ENCODE measurements around the gene CELSR1. TPM values are rescaled to one million over a fixed set of nuclear protein-coding genes. Genes with fewer than 3 reads are reported as not detected.

The CELSR1 gene
- total and polyA plus RNA-seq, 2 of the 13 experiments (the other 11 are each of a cell fraction or from before 2014, with no cell fraction given), result 0.78 to 1.8 TPM

- TF ChIP-seq MIER2 (CRISPR knock-in tag; IDR thresholded peaks at IDR 0.05) (no peak), MLLT10 (CRISPR knock-in tag; IDR thresholded peaks at IDR 0.05) (no peak), ZNF605 (CRISPR knock-in tag; IDR thresholded peaks at IDR 0.05) (no peak), HNF1B (CRISPR knock-in tag; IDR thresholded peaks at IDR 0.05) (peak; percentile 40; the same call in 1 of the 2 replicates), HNF4A (CRISPR knock-in tag; IDR thresholded peaks at IDR 0.05) (peak; percentile 51; the same call in 1 of the 2 replicates), HES4 (CRISPR knock-in tag; IDR thresholded peaks at IDR 0.05; ENCODE audit: borderline replicate concordance) (no peak), ZNF598 (CRISPR knock-in tag; IDR thresholded peaks at IDR 0.05; ENCODE audit: borderline replicate concordance) (0 out of 2 replicates have a peak, but pooled peaks have one; percentile 11), CTCF (CRISPR knock-in tag; IDR thresholded peaks at IDR 0.05) (peak; percentile 73), TOE1 (CRISPR knock-in tag; IDR thresholded peaks at IDR 0.05) (no peak), XRCC5 (optimal IDR thresholded peaks at IDR 0.05; ENCODE audit: low read length) (no peak), TEF (CRISPR knock-in tag; IDR thresholded peaks at IDR 0.05) (no peak), RAD21 (CRISPR knock-in tag; IDR thresholded peaks at IDR 0.05) (peak; percentile 72; the same call in 1 of the 2 replicates), FOXP4 (CRISPR knock-in tag; IDR thresholded peaks at IDR 0.05) (0 out of 2 replicates have a peak, but pooled peaks have one; percentile 13), CCAR2 (optimal IDR thresholded peaks at IDR 0.05; ENCODE audit: low read depth, low read length) (no peak), ZBTB7B (CRISPR knock-in tag; IDR thresholded peaks at IDR 0.05) (0 out of 2 replicates have a peak, but pooled peaks have one; percentile 15)
- TF ChIP-seq, protein P1, sequence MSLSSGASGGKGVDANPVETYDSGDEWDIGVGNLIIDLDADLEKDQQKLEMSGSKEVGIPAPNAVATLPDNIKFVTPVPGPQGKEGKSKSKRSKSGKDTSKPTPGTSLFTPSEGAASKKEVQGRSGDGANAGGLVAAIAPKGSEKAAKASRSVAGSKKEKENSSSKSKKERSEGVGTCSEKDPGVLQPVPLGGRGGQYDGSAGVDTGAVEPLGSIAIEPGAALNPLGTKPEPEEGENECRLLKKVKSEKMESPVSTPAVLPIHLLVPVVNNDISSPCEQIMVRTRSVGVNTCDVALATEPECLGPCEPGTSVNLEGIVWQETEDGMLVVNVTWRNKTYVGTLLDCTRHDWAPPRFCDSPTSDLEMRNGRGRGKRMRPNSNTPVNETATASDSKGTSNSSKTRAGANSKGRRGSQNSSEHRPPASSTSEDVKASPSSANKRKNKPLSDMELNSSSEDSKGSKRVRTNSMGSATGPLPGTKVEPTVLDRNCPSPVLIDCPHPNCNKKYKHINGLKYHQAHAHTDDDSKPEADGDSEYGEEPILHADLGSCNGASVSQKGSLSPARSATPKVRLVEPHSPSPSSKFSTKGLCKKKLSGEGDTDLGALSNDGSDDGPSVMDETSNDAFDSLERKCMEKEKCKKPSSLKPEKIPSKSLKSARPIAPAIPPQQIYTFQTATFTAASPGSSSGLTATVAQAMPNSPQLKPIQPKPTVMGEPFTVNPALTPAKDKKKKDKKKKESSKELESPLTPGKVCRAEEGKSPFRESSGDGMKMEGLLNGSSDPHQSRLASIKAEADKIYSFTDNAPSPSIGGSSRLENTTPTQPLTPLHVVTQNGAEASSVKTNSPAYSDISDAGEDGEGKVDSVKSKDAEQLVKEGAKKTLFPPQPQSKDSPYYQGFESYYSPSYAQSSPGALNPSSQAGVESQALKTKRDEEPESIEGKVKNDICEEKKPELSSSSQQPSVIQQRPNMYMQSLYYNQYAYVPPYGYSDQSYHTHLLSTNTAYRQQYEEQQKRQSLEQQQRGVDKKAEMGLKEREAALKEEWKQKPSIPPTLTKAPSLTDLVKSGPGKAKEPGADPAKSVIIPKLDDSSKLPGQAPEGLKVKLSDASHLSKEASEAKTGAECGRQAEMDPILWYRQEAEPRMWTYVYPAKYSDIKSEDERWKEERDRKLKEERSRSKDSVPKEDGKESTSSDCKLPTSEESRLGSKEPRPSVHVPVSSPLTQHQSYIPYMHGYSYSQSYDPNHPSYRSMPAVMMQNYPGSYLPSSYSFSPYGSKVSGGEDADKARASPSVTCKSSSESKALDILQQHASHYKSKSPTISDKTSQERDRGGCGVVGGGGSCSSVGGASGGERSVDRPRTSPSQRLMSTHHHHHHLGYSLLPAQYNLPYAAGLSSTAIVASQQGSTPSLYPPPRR (CRISPR knock-in tag; IDR thresholded peaks at IDR 0.05; ENCODE audit: borderline replicate concordance), result no peak
- TF ChIP-seq, protein P2, sequence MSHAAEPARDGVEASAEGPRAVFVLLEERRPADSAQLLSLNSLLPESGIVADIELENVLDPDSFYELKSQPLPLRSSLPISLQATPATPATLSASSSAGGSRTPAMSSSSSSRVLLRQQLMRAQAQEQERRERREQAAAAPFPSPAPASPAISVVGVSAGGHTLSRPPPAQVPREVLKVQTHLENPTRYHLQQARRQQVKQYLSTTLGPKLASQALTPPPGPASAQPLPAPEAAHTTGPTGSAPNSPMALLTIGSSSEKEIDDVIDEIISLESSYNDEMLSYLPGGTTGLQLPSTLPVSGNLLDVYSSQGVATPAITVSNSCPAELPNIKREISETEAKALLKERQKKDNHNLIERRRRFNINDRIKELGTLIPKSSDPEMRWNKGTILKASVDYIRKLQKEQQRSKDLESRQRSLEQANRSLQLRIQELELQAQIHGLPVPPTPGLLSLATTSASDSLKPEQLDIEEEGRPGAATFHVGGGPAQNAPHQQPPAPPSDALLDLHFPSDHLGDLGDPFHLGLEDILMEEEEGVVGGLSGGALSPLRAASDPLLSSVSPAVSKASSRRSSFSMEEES (CRISPR knock-in tag; IDR thresholded peaks at IDR 0.05), result 0 out of 2 replicates have a peak, but pooled peaks have one; percentile 6
Observed at GRCh38 chr22:46444390-46444854, 93.0 kb downstream of the CELSR1 start (continued).
